PFSK-1 (cell line): ENCODE measurements around the gene PHF13.

Experiments used
- FOXP2 ChIP-seq: optimal IDR thresholded peaks from 2 replicates; pipeline ENCODE3; 2011; ENCODE audit warnings: borderline replicate concordance, control low read depth, inconsistent platforms; ENCODE audit not compliant: insufficient read depth; ENCODE audit errors: extremely low read length, extremely low read depth
- POLR2AphosphoS5 ChIP-seq: IDR thresholded peaks from 2 replicates; pipeline ENCODE4 v1.6.1; 2012; ENCODE audit warnings: low read depth, mild to moderate bottlenecking, control low read depth, low read length, moderate library complexity
- REST ChIP-seq, 2 experiments: IDR thresholded peaks; 2 replicates each; pipeline versions ENCODE4 v1.6.1 to v1.8.0; 2011 to 2012; ENCODE audit warnings: low read depth in 2 of 2, low read length in 2 of 2, control low read depth in 1 of 2, inconsistent platforms in 1 of 2, mild to moderate bottlenecking in 1 of 2, moderate library complexity in 1 of 2; ENCODE audit not compliant: insufficient read depth in 1 of 2
- SIN3A ChIP-seq: IDR thresholded peaks from 2 replicates; pipeline ENCODE4 v1.6.1; 2012; ENCODE audit warnings: mild to moderate bottlenecking, low read length, moderate library complexity, borderline replicate concordance; ENCODE audit not compliant: insufficient read depth
- TAF1 ChIP-seq: IDR thresholded peaks from 2 replicates; pipeline ENCODE4 v1.6.1; 2012; ENCODE audit warnings: low read length, control low read depth, borderline replicate concordance; ENCODE audit not compliant: insufficient read depth

- no peak for TF ChIP-seq REST (IDR thresholded peaks at IDR 0.05; ENCODE audit: insufficient read depth in 1 of 2, low read depth in 2 of 2, low read length in 2 of 2)
- TF ChIP-seq TAF1, result no peak
- no peak for TF ChIP-seq SIN3A
- TF ChIP-seq POLR2AphosphoS5, result no peak
- no peak for TF ChIP-seq FOXP2
Observed at GRCh38 chr1:6619045-6619444, 5.5 kb downstream of the PHF13 start.
